ENCODE data around the gene ARPIN. TPM values are rescaled to one million over a fixed set of nuclear protein-coding genes. Genes with fewer than 3 reads are reported as not detected.
"Not testable (repeated sequence)": the region's sequence is repeated elsewhere in the genome, so short reads cannot be mapped to it uniquely, and the experiment has no call there.

ARPIN gene
- total RNA-seq, 5 donors from 2014 or later (not counting 1 experiment from before 2014, with no cell fraction given): 0.03 to 0.09 (median 0.06) TPM; not detected in 1

GRCh38 chr15:89885611-89886010, 27.1 kb downstream of the ARPIN start:
- H3K27me3 Mint-ChIP-seq: no peaks in the 10 kb centered on the region
- Histone ChIP-seq H3K9me3 (no peaks in the 10 kb centered on the region), H3K27ac (ENCODE audit: low read length) (no peak overlapping the region), H3K4me1 (ENCODE audit: control insufficient read depth in 1 of 2, extremely low read depth in 1 of 2, insufficient read depth in 2 of 2, low read length in 2 of 2) (no peaks in the 10 kb centered on the region), H3K27me3 (replicated peaks in 1 of 2; ENCODE audit: control insufficient read depth in 2 of 2, extremely low read depth in 1 of 2, insufficient read depth in 2 of 2, low read length in 1 of 2) (no peaks in the 10 kb centered on the region), H3K4me3 (ENCODE audit: control insufficient read depth in 1 of 2, extremely low read depth in 1 of 2, low read length in 1 of 2) (no peak overlapping the region), H3K36me3 (ENCODE audit: control insufficient read depth in 2 of 2, extremely low read depth in 1 of 2, insufficient read depth in 1 of 2, low read length in 1 of 2) (peaks cover 0 to 46% of the 10 kb centered on the region in 2 donors)
- WGBS (ENCODE audit: insufficient coverage): no CpG with 5 or more reads among the region's 2 CpGs
- H3K4me3 Mint-ChIP-seq: no peak overlapping the region
- peaks cover 5 to 11% (median 11%) of the 10 kb centered on the region in 3 donors for H3K4me1 Mint-ChIP-seq
- H3K9me3 Mint-ChIP-seq: no peaks in the 10 kb centered on the region
- ATAC-seq (replicated peaks in 1 of 4) (no peak), DNase-seq (no peak)
- no peak overlapping the region for H3K27ac Mint-ChIP-seq
- H3K36me3 Mint-ChIP-seq: peaks cover 27% of the 10 kb centered on the region
- CTCF ChIA-PET: no interaction called here
- POLR2A ChIA-PET: no interaction called here

GRCh38 chr15:89885179-89885578, 27.6 kb downstream of the ARPIN start:
- H3K4me3 ChIP-seq (ENCODE audit: control insufficient read depth in 1 of 2, extremely low read depth in 1 of 2, low read length in 1 of 2); CTCF ChIA-PET; H3K27ac Mint-ChIP-seq; H3K4me1 Mint-ChIP-seq; H3K9me3 Mint-ChIP-seq; H3K4me3 Mint-ChIP-seq; H3K27me3 Mint-ChIP-seq; H3K27me3 ChIP-seq (replicated peaks in 1 of 2; ENCODE audit: control insufficient read depth in 2 of 2, extremely low read depth in 1 of 2, insufficient read depth in 2 of 2, low read length in 1 of 2); H3K9me3 ChIP-seq; DNase-seq; H3K27ac ChIP-seq (ENCODE audit: low read length); POLR2A ChIA-PET; H3K4me1 ChIP-seq (ENCODE audit: control insufficient read depth in 1 of 2, extremely low read depth in 1 of 2, insufficient read depth in 2 of 2, low read length in 2 of 2); ATAC-seq (replicated peaks in 1 of 4): not testable (repeated sequence)
- H3K36me3 ChIP-seq (ENCODE audit: control insufficient read depth in 2 of 2, extremely low read depth in 1 of 2, insufficient read depth in 1 of 2, low read length in 1 of 2): peaks cover 0 to 46% of the 10 kb centered on the region in 2 donors
- 80% methylated on average over 1 of the region's 3 CpGs for WGBS (ENCODE audit: insufficient coverage)
- H3K36me3 Mint-ChIP-seq: peaks cover 27% of the 10 kb centered on the region

DNA sequence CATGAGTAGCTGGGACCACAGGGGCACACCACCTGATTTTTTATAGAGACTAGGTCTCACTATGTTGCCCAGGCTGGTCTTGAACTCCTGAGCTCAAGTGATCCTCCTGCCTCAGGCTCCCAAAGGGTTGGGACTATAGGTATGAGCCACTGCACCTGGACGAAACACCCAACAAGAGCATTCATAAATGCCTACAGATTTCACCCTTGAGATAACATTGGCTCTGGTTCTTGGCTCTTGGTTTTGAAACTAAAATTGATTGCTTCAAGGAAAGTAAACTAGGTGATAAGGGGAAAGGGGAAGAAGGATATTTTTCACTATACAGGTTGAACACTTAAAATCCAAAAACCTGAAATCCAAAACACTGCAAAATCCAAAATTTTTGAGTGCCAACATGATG, 29.2 kb downstream of the ARPIN start:
- H3K4me3 Mint-ChIP-seq: no peak overlapping the region
- H3K4me1 Mint-ChIP-seq: no peaks in the 10 kb centered on the region
- peaks cover 18% of the 10 kb centered on the region for H3K36me3 Mint-ChIP-seq
- DNase-seq: no peak
- no peaks in the 10 kb centered on the region for H3K9me3 Mint-ChIP-seq
- Histone ChIP-seq H3K4me3 (ENCODE audit: control insufficient read depth in 1 of 2, extremely low read depth in 1 of 2, low read length in 1 of 2) (no peak overlapping the region), H3K4me1 (ENCODE audit: control insufficient read depth in 1 of 2, extremely low read depth in 1 of 2, insufficient read depth in 2 of 2, low read length in 2 of 2) (no peaks in the 10 kb centered on the region), H3K9me3 (no peaks in the 10 kb centered on the region), H3K36me3 (ENCODE audit: control insufficient read depth in 2 of 2, extremely low read depth in 1 of 2, insufficient read depth in 1 of 2, low read length in 1 of 2) (peaks cover 0 to 46% of the 10 kb centered on the region in 2 donors), H3K27me3 (replicated peaks in 1 of 2; ENCODE audit: control insufficient read depth in 2 of 2, extremely low read depth in 1 of 2, insufficient read depth in 2 of 2, low read length in 1 of 2) (no peaks in the 10 kb centered on the region), H3K27ac (ENCODE audit: low read length) (no peak overlapping the region)
- H3K27ac Mint-ChIP-seq: no peak overlapping the region
- ATAC-seq (replicated peaks in 1 of 4): no peak
- WGBS (ENCODE audit: insufficient coverage): no CpG with 5 or more reads among the region's 1 CpG
- CTCF ChIA-PET: interaction anchor here in 1 of 2 donors (0.8 kb wide), 1 partner anchor 9 kb away, joined by 4 read pairs; no protein-coding TSS in a partner anchor
- no peaks in the 10 kb centered on the region for H3K27me3 Mint-ChIP-seq
- POLR2A ChIA-PET: no interaction called here

- Mint-ChIP-seq H3K4me1 (no peaks in the 10 kb centered on the region), H3K9me3 (no peaks in the 10 kb centered on the region), H3K27me3 (no peaks in the 10 kb centered on the region), H3K27ac (no peak overlapping the region), H3K4me3 (no peak overlapping the region), H3K36me3 (peaks cover 17% of the 10 kb centered on the region)
- ChIA-PET CTCF (no interaction called here), POLR2A (no interaction called here)
- Histone ChIP-seq H3K36me3 (ENCODE audit: control insufficient read depth in 2 of 2, extremely low read depth in 1 of 2, insufficient read depth in 1 of 2, low read length in 1 of 2) (peaks cover 0 to 38% of the 10 kb centered on the region in 2 donors), H3K4me3 (ENCODE audit: control insufficient read depth in 1 of 2, extremely low read depth in 1 of 2, low read length in 1 of 2) (no peak overlapping the region), H3K4me1 (ENCODE audit: control insufficient read depth in 1 of 2, extremely low read depth in 1 of 2, insufficient read depth in 2 of 2, low read length in 2 of 2) (no peaks in the 10 kb centered on the region), H3K27ac (ENCODE audit: low read length) (no peak overlapping the region), H3K9me3 (no peaks in the 10 kb centered on the region), H3K27me3 (replicated peaks in 1 of 2; ENCODE audit: control insufficient read depth in 2 of 2, extremely low read depth in 1 of 2, insufficient read depth in 2 of 2, low read length in 1 of 2) (no peaks in the 10 kb centered on the region)
- WGBS (ENCODE audit: insufficient coverage): 92% methylated on average over 1 of the region's 1 CpG
- DNase-seq (no peak), ATAC-seq (replicated peaks in 1 of 4) (no peak)
Observed at GRCh38 chr15:89880727-89881126, 32.0 kb downstream of the ARPIN start.

DNA sequence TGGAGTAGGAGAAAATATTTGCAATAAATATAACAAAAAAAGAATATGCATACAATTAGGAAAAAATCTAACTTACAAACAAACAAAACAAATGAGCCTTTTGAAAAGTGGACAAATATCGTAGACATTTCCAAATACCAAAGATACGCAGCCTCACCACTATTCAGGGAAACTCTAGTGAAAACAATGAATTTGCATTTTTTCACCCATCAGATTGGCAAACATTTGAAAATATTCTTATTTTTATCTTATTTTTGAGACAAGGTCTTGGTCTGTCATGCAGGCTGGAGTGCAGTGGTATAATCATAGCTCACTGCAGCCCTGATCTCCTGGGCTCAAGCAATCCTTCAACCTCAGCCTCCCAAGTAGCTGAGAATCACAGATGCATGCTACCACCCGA, 34.4 kb downstream of the ARPIN start:
- Mint-ChIP-seq H3K27ac (peak overlapping the region in 1 of 2 donors; percentile 4), H3K4me1 (peaks cover 4% of the 10 kb centered on the region in 3 donors), H3K9me3 (no peaks in the 10 kb centered on the region), H3K27me3 (no peaks in the 10 kb centered on the region), H3K4me3 (no peak overlapping the region), H3K36me3 (peaks cover 17% of the 10 kb centered on the region)
- ATAC-seq (replicated peaks in 1 of 4) (no peak), DNase-seq (no peak)
- Histone ChIP-seq H3K4me3 (ENCODE audit: control insufficient read depth in 1 of 2, extremely low read depth in 1 of 2, low read length in 1 of 2) (no peak overlapping the region), H3K4me1 (ENCODE audit: control insufficient read depth in 1 of 2, extremely low read depth in 1 of 2, insufficient read depth in 2 of 2, low read length in 2 of 2) (peaks cover 0 to 4% of the 10 kb centered on the region in 2 experiments), H3K27ac (ENCODE audit: low read length) (no peak overlapping the region), H3K9me3 (no peaks in the 10 kb centered on the region), H3K27me3 (replicated peaks in 1 of 2; ENCODE audit: control insufficient read depth in 2 of 2, extremely low read depth in 1 of 2, insufficient read depth in 2 of 2, low read length in 1 of 2) (no peaks in the 10 kb centered on the region), H3K36me3 (ENCODE audit: control insufficient read depth in 2 of 2, extremely low read depth in 1 of 2, insufficient read depth in 1 of 2, low read length in 1 of 2) (peaks cover 0 to 26% of the 10 kb centered on the region in 2 donors)
- WGBS (ENCODE audit: insufficient coverage): 100% methylated on average over 2 of the region's 3 CpGs
- POLR2A ChIA-PET: no interaction called here
- CTCF ChIA-PET: interaction anchor here (0.5 to 0.7 kb wide), 2 partner anchors 178 to 974 kb away, joined by 3 read pairs; no protein-coding TSS in a partner anchor

DNA sequence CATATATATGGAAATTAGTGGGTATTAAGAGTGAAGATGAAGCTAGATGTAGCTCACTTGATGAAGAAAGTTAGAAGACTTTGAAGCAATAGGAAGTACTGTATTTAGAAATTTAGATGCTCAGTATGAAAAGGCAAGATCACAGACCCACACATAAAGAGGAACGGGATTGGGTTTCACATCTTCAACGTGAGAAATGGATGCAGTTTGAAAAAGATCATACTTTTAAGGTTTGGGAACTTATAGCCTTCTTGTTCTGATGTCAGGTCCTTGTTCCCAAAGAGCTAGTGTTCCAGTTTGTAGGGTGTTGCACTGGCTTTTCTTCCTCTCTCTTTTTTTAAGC, 35.7 kb downstream of the ARPIN start:
- no peak overlapping the region for H3K4me3 Mint-ChIP-seq
- H3K36me3 ChIP-seq (ENCODE audit: control insufficient read depth in 2 of 2, extremely low read depth in 1 of 2, insufficient read depth in 1 of 2, low read length in 1 of 2): peaks cover 0 to 24% of the 10 kb centered on the region in 2 donors
- H3K9me3 Mint-ChIP-seq: no peaks in the 10 kb centered on the region
- no peaks in the 10 kb centered on the region for H3K27me3 Mint-ChIP-seq
- H3K9me3 ChIP-seq: no peaks in the 10 kb centered on the region
- H3K27ac ChIP-seq (ENCODE audit: low read length): no peak overlapping the region
- peaks cover 17% of the 10 kb centered on the region for H3K36me3 Mint-ChIP-seq
- H3K4me3 ChIP-seq (ENCODE audit: control insufficient read depth in 1 of 2, extremely low read depth in 1 of 2, low read length in 1 of 2): no peak overlapping the region
- POLR2A ChIA-PET: interaction anchor here in 1 of 2 donors (0.8 kb wide), 1 partner anchor 11 kb away, joined by 3 read pairs; no protein-coding TSS in a partner anchor
- H3K27me3 ChIP-seq (replicated peaks in 1 of 2; ENCODE audit: control insufficient read depth in 2 of 2, extremely low read depth in 1 of 2, insufficient read depth in 2 of 2, low read length in 1 of 2): no peaks in the 10 kb centered on the region
- WGBS (ENCODE audit: insufficient coverage): no CpG with 5 or more reads among the region's 2 CpGs
- ATAC-seq (replicated peaks in 1 of 4) (no peak), DNase-seq (no peak)
- peaks cover 0 to 4% of the 10 kb centered on the region in 2 experiments for H3K4me1 ChIP-seq (ENCODE audit: control insufficient read depth in 1 of 2, extremely low read depth in 1 of 2, insufficient read depth in 2 of 2, low read length in 2 of 2)
- H3K27ac Mint-ChIP-seq: no peak overlapping the region
- CTCF ChIA-PET: interaction anchor here in 1 of 2 donors (0.8 to 3.8 kb wide), 2 partner anchors 136 to 194 kb away, joined by 4 to 48 read pairs; no protein-coding TSS in a partner anchor
- peaks cover 4% of the 10 kb centered on the region in 3 donors for H3K4me1 Mint-ChIP-seq
